NCI-H1417 (cell line): ENCODE measurements around the gene LCNL1.
A peak's percentile ranks its signal among the peaks of the same experiment; 100 is the strongest.
"Not testable (repeated sequence)": the region's sequence is repeated elsewhere in the genome, so short reads cannot be mapped to it uniquely, and the experiment has no call there.

Experiments used
- DNase-seq, 3 experiments: peaks; one replicate each; lab custom pipeline; 2025; lab: John Stamatoyannopoulos, UW

The LCNL1 gene

DNA sequence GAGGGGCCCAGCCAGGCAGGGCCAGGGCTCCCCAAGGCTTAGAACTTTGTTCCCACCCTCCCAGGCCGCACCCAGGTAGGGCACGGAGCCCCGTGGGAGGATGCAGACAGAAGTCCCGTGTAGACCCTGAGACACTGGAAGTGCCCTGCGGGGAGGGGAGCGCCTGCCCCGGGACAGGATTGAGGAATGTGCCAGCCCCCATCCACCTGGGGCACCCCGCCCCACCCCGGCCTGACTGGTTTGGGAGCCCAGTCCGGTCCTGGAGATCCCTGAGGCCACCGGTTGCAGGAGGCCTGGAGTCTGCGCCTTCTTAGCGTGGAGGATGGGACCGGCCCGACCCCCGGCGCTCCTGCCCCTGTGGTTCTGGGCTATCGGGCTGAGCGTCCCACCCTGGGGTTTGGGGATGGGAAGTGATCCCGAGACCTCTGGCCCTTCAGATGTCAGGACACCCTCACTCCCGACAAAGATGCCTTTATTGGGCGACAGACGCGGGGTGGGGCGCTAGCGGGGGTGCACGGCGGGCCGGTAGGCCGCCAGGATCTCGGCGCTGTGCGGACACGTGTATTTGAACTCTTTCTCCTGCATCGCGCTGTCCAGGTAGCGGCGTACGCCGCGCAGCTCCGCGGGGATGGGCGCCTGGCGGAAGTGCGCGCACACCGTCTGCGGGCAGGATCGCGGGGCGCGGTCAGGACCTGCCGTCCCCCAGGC lies 11.5 kb downstream of the LCNL1 start:
- DNase-seq = no peak

- no peak for DNase-seq
Measured at GRCh38 chr9:136994888-136995230, 12.1 kb downstream of the LCNL1 start.

- DNase-seq = no peak
Measured at GRCh38 chr9:136995362-136995761, 12.6 kb downstream of the LCNL1 start.

DNA sequence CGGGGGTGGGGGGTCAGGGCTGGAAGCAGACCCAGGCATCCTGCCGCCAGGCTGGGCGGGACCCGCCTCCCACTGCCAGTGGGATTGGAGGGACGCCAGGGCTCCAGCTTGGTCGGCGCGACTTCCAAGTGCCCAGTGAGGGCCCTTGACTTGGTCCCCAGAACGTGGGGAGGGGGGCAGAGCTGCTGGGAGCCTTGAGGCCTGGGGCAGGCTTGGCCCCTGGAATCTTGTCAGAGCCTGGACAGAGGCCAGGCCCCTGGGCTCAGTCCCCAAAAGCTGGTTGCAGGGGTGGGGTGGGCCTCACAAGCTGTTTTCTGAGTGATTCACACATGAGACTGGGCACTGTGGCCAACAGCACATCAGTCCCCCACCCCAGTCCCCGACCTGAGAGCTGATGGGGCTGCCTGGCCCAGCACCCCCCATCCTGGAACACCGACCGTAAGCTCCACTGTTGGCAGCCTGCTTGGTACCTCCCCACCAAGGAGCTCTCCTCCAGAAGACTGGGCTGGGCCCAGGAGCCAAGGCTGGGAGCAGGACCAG lies 13.0 kb downstream of the LCNL1 start:
- peak in 1 of 3 experiments; percentile 14 for DNase-seq

- peak; percentile 12 to 58 (median 34) for DNase-seq
Measured at GRCh38 chr9:136996361-136997292, 13.8 kb downstream of the LCNL1 start, which contains the start of gene CLIC3. Gene CLIC3 (minus strand): TSS chr9:136996568. CDS start chr9:136996543, 25 bp downstream.

DNA sequence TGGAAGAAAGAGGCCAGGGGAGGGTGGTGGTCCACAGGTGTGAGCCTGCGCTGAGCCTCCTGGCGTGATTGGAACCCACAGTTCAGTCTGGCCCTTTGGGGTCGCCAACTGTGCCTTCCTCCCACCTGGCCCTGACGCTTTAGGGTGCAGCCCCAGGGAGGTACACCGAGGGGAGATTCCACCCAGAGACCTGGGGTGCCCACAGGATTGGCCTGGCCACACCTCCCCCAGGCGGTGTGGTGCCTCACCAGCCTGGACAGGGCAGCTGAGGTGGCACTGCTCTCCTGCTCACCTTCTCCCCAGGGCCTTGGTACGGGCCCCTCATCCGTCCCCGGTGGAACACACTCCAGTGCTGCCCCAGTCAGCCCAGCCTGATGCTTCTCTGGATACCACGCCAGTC lies 14.6 kb downstream of the LCNL1 start:
- no peak for DNase-seq

GRCh38 chr9:136997830-136998234 lies 15.0 kb downstream of the LCNL1 start:
- DNase-seq = no peak

- no peak for DNase-seq
Measured at GRCh38 chr9:137000177-137000930, 17.6 kb downstream of the LCNL1 start.

DNA sequence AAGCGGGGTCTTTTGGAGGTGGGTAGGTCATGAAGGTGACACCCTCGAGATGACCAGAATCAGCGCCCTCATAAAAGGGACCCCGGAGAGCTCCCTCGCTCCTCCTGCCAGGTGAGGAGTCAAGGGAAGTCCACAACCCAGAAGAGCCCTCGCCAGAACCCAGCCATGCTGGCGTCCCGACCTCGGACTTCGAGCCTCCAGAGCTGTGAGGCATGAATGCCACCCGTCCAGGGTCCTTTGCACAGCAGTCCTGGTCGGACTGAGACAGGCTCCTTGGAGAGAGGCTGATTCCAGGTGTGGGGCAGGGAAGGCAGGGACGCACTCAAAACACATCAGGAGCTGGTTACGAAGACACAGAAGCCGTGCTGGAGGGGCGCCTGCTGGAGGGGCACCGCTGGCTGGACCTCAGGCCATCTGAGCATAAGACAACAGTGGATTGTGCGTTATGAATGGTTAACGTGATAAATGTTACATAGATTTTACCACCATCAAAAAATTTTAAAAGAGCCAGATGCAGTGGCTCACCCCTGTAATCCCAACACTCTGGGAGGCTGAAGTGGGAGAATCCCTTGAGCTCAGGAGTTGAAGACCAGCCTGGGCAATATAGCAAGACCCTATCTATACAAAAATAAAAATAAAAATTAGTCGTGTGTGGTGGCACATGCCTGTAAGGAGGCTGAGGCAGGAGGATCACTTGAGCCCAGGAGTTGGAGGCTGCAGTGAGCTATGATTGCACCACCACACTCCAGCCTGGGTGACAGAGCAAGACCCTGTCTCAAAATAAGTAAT lies 19.3 kb downstream of the LCNL1 start:
- no peak for DNase-seq

DNA sequence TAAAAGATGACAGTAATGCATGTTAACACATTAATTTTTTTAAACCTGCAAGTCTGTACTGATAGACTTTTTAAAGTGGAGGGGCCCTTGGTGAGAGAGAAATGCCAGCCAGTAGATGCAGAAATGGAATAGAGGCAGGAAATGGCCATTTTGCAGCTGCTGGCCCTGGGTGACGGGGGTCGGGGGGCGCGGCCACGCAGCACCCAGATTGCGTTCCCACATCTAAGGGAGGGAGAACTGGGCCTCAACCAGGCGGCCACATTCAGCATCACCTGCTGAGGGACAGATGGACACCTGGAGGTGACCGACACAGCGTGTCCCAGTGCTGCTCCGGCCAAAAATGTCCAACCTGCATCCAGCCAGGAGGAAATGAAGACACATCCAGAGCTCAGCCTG lies 19.9 kb downstream of the LCNL1 start:
- DNase-seq = no peak

GRCh38 chr9:137004285-137004684 lies 21.5 kb downstream of the LCNL1 start:
- DNase-seq = not testable (repeated sequence)

DNA sequence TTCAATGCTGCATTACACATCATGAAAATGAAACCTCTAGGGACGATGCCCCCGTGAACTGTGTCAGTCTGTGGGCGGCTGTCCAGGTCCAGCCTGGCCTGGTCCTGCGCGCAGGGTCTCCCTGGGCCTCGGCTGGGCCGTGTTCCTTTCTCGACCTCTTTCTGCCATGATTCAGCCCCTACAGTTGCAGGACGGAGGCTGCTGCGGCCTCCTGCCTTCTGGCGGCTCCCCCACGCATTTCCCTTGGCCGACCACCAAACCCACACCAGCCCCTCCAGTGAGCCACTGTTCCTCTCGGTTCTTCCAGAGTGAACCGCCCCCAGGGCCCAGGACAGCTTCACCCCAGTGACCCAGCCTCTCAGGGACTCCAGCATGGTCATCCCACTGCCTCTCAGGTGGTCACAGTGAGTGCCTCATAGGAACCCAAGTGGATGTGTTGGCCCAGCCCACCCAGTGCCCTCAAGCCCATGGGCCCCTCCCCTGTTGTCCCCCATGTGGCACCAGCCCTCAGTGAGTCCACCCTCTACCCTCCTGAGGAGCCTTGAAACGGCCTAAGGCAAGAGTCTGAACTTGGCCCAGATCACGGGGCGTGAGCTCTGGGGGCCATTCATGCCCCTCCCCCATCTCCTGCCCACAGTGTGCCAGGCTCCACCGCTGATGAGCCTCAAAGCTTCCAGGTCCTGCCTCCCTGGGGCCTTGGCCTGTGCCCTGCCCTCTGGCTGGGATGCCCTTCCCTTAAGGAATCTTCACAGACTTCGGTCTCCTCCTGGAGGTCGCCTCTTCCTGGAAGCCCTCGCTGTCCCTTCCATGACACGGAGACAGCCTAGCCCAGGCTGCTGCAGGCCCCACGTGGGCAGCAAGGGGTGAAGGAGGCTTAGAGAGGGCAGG lies 23.6 kb downstream of the LCNL1 start:
- DNase-seq = no peak

GRCh38 chr9:137007108-137007815 lies 24.5 kb downstream of the LCNL1 start:
- peak in 2 of 3 experiments; percentile 37 to 45 for DNase-seq

GRCh38 chr9:137007816-137008270 lies 25.1 kb downstream of the LCNL1 start:
- DNase-seq = no peak

DNA sequence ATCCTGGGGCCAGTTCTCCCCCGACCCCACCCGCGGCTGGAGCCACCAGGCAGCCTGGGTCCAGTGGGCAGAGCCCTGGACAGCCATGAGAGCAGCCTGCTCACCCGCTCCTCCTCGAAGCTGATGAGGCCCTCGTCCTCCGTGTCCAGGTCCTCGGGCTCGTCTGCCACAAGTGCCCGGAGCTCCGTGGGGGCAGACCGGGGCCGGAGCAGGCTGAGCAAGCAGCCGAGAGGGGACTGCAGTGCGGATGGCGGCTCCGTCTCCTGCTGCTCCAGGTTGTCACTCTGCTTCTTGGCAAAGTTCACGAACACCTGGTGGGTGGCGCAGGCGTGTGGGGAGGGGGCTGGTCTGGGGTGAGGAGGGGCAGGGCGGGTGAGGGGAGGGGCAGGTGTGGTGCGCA lies 25.5 kb downstream of the LCNL1 start:
- DNase-seq = no peak

DNA sequence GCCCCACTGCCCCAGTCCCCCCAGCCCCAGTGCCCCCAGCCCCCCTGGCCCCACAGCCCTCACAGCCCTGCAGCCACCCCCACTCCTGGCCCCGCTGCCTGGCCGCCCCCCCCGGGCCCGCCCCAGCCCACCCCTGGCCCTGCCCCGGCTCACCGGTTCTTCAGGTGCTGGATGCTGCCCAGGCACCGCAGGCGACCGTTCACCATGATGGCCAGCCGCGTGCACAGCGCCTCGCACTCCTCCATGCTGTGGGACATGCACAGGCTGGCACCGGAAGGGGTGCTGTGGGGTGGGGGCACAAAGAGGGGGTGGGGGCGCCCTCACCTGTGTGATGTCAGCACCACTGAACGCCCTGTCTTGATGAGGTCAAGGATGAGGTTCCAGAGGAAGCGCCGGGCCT lies 26.4 kb downstream of the LCNL1 start:
- no peak for DNase-seq

DNA sequence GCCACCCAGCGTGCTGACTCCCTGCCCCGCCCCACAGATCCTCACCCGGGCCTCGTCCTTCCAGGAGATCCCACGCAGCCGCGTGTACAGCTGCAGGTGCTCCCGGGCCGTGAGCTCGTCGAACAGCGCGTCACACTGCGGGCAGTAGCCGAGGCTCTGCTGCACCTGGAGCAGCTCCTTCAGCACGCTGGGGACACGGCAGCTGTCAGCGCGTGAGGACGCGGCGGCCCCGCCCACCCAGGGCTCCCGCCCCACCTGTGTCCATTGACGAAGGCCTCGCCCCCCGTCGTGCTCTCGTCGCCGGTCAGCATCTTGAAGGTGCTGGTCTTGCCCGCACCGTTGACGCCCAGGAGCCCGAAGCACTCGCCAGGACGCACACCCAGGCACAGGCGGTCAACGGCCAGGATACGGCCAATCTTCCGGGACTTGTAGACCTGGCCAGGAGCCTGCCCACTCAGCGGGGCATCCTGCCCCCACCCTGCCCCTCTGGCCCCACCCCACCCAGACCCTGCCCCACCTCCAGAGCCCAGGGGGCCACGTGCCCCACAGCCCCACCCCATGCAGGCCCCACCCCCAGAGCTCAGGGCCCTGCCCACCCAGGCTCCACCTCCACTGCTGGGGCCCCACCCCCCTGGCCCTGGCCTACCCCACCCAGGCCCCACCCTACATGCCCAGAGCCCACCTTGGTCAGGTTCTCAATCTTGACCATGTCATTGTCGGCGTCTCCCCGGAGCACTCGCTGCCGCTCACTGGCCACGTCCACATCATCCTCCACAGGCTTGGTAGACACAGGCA lies 27.3 kb downstream of the LCNL1 start:
- DNase-seq = peak; percentile 40 to 88 (median 76)

GRCh38 chr9:137011156-137011555 lies 28.4 kb downstream of the LCNL1 start:
- DNase-seq = no peak
